GM18951 (cell line): Measurements from ENCODE around the gene HSD3B7.
"Not testable (repeated sequence)": the region's sequence is repeated elsewhere in the genome, so short reads cannot be mapped to it uniquely, and the experiment has no call there.

Experiments
- POLR2A ChIP-seq: IDR thresholded peaks from 4 replicates; pipeline ENCODE4 v1.6.1; 2011; ENCODE audit warnings: mild to moderate bottlenecking; ENCODE audit not compliant: insufficient read length, insufficient read depth; ENCODE audit errors: extremely low read depth
- in situ Hi-C: fragments of 300-500 bp; cut with MboI; formaldehyde crosslinking; loops from one replicate; pipeline ENCODE4 v1.12.0; 2022; ENCODE audit warnings: low sequenced_read_pairs, mixed read lengths, inconsistent platforms; ENCODE audit not compliant: unreplicated experiment

The HSD3B7 gene

DNA sequence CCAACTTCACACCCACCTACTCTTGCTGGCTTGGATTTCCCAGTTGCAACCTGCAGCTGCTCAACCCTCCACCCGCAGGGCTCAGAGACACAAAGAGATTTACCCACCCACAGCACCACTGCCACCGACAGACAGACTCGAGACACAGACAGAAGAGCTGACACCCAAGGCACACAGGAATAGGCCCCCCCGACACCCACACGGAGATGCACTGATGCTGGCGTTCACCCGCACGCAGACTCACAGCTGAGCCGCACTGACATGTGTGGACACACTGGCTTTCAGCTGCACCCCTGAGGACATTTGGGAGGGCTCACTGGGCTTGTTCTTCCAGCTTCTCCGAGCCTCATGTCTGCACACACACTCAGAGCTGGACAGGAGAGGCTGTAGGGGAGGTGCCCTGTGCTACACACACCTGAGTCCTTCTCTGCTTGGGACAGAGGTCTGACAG, 17.3 kb downstream of the HSD3B7 start:
- no peak for TF ChIP-seq POLR2A
- in situ Hi-C loops, result no loop called here

GRCh38 chr16:31002862-31003341, 17.9 kb downstream of the HSD3B7 start:
- no peak for TF ChIP-seq POLR2A
- in situ Hi-C loops, result no loop called here

- no peak for TF ChIP-seq POLR2A
- in situ Hi-C loops, result no loop called here
Measured at GRCh38 chr16:31003744-31004143, 18.7 kb downstream of the HSD3B7 start.

- in situ Hi-C loops, result no loop called here
Measured at GRCh38 chr16:31004658-31005057, 19.7 kb downstream of the HSD3B7 start.

GRCh38 chr16:31005350-31006085, 20.5 kb downstream of the HSD3B7 start:
- in situ Hi-C loops, result no loop called here
- TF ChIP-seq POLR2A, result no peak

More at GRCh38 chr16:31004658-31005057, 19.7 kb downstream of the HSD3B7 start:
- no peak for TF ChIP-seq POLR2A

DNA sequence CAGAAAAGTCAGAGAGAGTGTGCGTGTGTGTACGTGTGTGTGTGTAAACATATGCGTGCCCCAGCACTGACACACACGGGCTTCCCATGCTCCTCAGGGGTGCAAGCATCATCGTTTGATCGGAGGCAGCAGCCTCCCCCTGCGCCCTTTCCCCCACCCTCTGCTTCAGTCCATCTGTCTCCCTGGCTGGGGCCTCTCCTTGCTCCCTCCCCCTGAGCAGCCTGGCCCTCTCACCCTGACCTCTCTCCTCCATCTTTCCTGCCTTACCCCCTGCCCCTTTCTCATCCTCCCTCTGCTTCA, 21.0 kb downstream of the HSD3B7 start:
- TF ChIP-seq POLR2A, result no peak
- in situ Hi-C loops, result no loop called here

DNA sequence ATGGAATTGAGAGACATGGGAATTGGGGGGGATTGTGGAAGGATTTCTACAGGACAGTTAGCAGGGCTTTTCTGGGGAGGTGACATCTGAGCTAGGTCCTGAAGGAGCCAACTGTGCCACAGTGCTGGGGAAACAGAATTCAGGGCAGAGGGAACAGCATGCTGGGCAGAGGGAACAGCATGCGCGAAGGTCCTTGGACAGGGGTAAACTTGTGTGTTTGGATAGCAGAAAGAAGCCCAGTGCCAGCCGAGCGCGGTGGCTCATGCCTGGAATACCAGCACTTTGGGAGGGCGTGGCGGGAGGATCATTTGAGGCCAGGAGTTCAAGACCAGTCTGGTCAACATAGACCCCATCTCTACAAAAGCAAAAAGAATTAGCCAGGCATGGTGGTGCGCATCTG, 21.6 kb downstream of the HSD3B7 start:
- in situ Hi-C loops, result no loop called here
- TF ChIP-seq POLR2A, result no peak

DNA sequence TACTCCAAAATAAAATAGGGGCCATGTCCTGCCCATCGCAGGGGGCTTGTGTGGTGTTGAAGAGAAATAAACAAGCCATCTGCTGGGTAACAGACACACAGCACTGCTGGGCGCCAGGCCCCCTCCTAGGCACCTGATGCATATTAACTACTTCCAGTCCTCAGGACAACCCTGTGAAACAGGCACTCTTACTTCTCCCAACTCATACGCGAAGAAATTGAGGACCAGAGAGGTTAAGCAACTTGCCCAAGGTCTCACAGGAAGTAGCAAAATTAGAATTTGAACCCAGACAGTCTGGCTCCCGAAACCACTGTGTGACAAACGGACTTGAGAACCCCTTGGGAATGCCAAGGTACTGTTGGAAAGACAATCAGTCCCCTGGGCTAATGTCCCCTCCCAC, 22.7 kb downstream of the HSD3B7 start:
- in situ Hi-C loops, result no loop called here
- TF ChIP-seq POLR2A, result no peak

DNA sequence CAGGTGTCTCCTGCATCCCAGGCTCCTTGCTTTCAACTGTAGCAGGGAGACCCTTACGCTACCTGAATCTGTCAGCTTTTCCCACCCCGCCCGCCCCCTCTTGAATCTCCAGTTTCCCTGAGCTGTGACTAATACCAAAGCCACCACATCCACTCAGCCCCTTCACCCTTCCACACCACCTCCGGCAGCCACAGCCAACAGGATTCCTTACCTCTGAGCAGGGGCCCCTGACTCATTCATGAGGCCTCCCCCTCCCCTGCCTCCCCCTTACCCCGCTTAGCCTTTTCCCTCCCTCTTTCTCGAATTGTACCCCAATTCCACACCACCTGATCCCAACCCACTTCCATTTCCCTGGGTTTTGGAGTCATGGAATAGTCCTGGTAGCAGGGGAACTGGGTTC, 23.1 kb downstream of the HSD3B7 start:
- in situ Hi-C loops, result no loop called here
- no peak for TF ChIP-seq POLR2A

DNA sequence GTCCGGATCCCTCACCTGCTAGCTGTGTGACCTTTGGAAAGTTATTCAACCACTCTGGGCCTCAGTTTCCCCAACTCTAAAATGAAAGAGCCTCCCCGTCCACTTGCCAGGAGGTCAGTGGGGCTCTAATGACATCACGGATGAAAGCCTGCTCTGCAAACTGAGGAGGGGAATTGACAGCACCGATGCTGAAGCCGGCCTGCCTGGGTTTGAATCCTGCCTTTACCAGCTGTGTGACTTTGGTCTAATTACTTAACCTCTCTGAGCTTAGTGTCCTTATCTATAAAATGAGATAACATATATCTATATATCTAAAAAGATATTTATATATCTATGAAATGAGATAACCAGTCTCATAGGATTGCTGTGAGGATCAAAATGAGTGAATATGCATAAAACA, 23.5 kb downstream of the HSD3B7 start:
- in situ Hi-C loops, result no loop called here
- no peak for TF ChIP-seq POLR2A

- in situ Hi-C loops, result no loop called here
- TF ChIP-seq POLR2A, result no peak
Measured at GRCh38 chr16:31009120-31009519, 24.1 kb downstream of the HSD3B7 start.

- in situ Hi-C loops, result no loop called here
- TF ChIP-seq POLR2A, result no peak
Measured at GRCh38 chr16:31009894-31010584, 25.0 kb downstream of the HSD3B7 start.

DNA sequence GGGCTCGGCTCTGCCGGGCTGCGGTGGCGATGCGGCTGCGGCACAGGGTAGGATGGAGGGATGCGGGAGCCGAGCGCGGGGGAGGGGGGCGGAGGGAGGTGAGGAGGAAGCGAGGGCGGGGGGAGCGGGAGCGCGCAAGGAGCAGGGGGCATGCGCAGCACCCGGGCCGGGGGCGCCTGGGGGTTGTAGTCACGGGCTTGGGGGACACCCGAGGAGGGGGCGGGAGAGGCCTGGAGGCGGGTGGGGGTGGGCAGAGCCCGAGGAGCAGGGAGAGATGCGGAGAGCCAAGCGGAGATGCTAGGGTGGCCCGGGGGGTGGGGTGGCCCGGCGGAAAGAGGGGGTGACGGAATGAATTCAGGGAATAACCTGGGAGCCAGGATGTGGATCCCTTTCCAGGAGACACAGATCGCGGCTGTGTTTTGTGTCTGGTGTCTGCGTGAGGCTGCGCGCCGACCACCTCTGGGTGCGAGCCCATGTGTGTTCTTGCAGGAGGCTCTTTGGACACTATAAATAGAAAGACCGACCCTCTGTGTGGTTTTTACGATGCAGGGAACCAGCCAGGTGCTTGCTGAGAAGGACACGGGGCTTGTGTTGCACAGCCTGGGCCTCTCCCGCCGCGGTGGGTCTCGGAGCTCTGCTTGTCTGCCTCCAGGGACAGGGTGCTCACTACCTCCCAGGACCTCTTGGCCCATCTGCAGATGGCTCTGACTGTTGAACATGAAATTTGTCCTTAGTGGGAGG, 25.7 kb downstream of the HSD3B7 start, which contains the start of gene STX1B:
STX1B (minus strand) TSS at position 54 of the 741 bp plus-strand sequence. CDS start 242 bp downstream, outside the sequence.
- no peak for TF ChIP-seq POLR2A

DNA sequence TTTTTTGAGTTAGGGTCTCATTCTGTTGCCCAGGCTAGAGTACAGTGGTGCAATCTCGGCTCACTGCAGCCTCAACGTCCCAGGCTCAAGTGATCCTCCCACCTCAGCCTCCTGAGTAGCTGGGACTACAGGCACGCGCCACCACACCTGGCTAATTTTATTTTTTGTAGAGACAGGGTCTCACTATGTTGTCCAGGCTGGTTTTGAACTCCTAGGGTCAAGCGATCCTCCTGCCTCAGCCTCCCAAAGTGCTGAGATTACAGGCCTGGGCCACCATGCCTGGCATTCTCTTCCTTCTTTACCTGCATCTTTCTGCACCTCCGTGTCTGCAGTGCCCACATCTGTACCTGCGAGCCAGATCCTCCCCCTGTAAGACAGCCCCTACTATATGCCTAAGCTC, 26.8 kb downstream of the HSD3B7 start:
- in situ Hi-C loops, result not testable (repeated sequence)

More for the DNA sequence above, 25.7 kb downstream of the HSD3B7 start, which contains the start of gene STX1B:
- in situ Hi-C loops, result no loop called here

DNA sequence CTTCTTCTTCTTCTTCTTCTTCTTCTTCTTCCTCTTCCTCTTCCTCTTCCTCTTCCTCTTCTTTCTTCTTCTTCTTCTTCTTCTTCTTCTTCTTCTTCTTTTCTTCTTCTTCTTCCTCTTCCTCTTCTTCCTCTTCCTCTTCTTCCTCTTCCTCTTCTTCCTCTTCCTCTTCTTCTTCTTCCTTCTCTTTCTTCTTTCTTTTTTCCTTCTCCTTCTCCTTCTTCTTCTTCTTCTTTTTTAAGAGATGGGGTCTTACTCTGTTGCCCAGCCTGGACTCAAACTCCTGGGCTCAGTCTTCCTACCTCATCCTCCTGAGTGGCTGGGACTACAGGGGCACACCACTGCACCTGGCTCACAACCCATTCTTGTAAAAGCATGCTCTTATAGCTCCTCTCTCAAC, 28.3 kb downstream of the HSD3B7 start:
- in situ Hi-C loops, result not testable (repeated sequence)
